HepG2 (cell line): ENCODE measurements around the gene PRXL2B. TPM values are rescaled to one million over a fixed set of nuclear protein-coding genes. Genes with fewer than 3 reads are reported as not detected.
A peak's percentile ranks its signal among the peaks of the same experiment; 100 is the strongest.

Experiments
- ADNP ChIP-seq: sonication (generic); formaldehyde crosslinking; IDR thresholded peaks from 2 replicates; pipeline ENCODE4 v1.4.0; 2020; ENCODE audit warnings: missing genetic modification reagents
- ATF7 ChIP-seq, 2 experiments: fragments of 450-650 bp in 1 of 2; sonication (generic) in 1 of 2; formaldehyde crosslinking in 1 of 2; IDR thresholded peaks; 2 replicates each; pipeline versions ENCODE4 v1.4.0 to v1.6.1; 2016 to 2020; ENCODE audit warnings: antibody characterized with exemption in 1 of 2, mild to moderate bottlenecking in 1 of 2, missing genetic modification reagents in 1 of 2
- CAMTA2 ChIP-seq: sonication (generic); formaldehyde crosslinking; IDR thresholded peaks from 2 replicates; pipeline ENCODE4 v1.4.0; 2020; ENCODE audit warnings: mild to moderate bottlenecking, missing genetic modification reagents, borderline replicate concordance
- FOXO4 ChIP-seq: sonication (generic); formaldehyde crosslinking; conservative IDR thresholded peaks from 2 replicates; pipeline ENCODE4 v1.8.1; 2023; ENCODE audit warnings: missing genetic modification reagents
- GTF3A ChIP-seq: sonication (generic); formaldehyde crosslinking; conservative IDR thresholded peaks from 2 replicates; pipeline ENCODE4 v1.4.0; 2020; ENCODE audit warnings: mild to moderate bottlenecking, missing genetic modification reagents
- HDAC1 ChIP-seq: sonication (generic); formaldehyde crosslinking; IDR thresholded peaks from 2 replicates; pipeline ENCODE4 v1.5.1; 2020; ENCODE audit warnings: mild to moderate bottlenecking, missing genetic modification reagents
- KDM1A ChIP-seq: IDR thresholded peaks from 2 replicates; pipeline ENCODE4 v1.6.1; 2016; ENCODE audit warnings: missing compliant biosample characterization
- KDM5B ChIP-seq: sonication (generic); formaldehyde crosslinking; IDR thresholded peaks from 2 replicates; pipeline ENCODE4 v1.4.0; 2020; ENCODE audit warnings: missing genetic modification reagents, mild to moderate bottlenecking, borderline replicate concordance
- LBX2 ChIP-seq: sonication (generic); formaldehyde crosslinking; IDR thresholded peaks from 2 replicates; pipeline ENCODE4 v1.5.0; 2020; ENCODE audit warnings: missing genetic modification reagents, mild to moderate bottlenecking, borderline replicate concordance
- MED13 ChIP-seq: sonication (generic); formaldehyde crosslinking; IDR thresholded peaks from 2 replicates; pipeline ENCODE4 v1.5.0; 2020; ENCODE audit warnings: missing genetic modification reagents
- MEIS1 ChIP-seq: sonication (generic); formaldehyde crosslinking; IDR thresholded peaks from 2 replicates; pipeline ENCODE4 v1.9.0; 2021; ENCODE audit warnings: mild to moderate bottlenecking, missing genetic modification reagents, moderate library complexity, borderline replicate concordance
- NAIF1 ChIP-seq: sonication (generic); formaldehyde crosslinking; IDR thresholded peaks from 2 replicates; pipeline ENCODE4 v1.5.0; 2020; ENCODE audit warnings: mild to moderate bottlenecking, missing genetic modification reagents, borderline replicate concordance
- SAP130 ChIP-seq: IDR thresholded peaks from 2 replicates; pipeline ENCODE4 v1.6.1; 2016; ENCODE audit warnings: low read depth
- SNAPC2 ChIP-seq: sonication (generic); formaldehyde crosslinking; IDR thresholded peaks from 2 replicates; pipeline ENCODE4 v1.8.1; 2022; ENCODE audit warnings: mild to moderate bottlenecking, missing genetic modification reagents
- SP1 ChIP-seq, 2 experiments: fragments of 450-650 bp in 1 of 2; sonication (generic) in 1 of 2; formaldehyde crosslinking in 1 of 2; IDR thresholded peaks; 2 replicates each; pipeline versions ENCODE4 v1.4.0 to v1.6.1; 2016 to 2020; ENCODE audit warnings: missing genetic modification reagents in 1 of 2
- YY1 ChIP-seq: IDR thresholded peaks from 2 replicates; pipeline ENCODE4 v1.6.1; 2011; ENCODE audit warnings: low read length, low read depth, moderate library complexity, mild to moderate bottlenecking; ENCODE audit not compliant: insufficient read depth, insufficient replicate concordance
- ZFP1 ChIP-seq: IDR thresholded peaks from 2 replicates; pipeline ENCODE4 v1.6.1; 2016
- ZFP62 ChIP-seq: sonication (generic); formaldehyde crosslinking; IDR thresholded peaks from 2 replicates; pipeline ENCODE4 v1.4.0; 2020; ENCODE audit warnings: missing genetic modification reagents
- ZNF143 ChIP-seq: sonication (generic); formaldehyde crosslinking; IDR thresholded peaks from 2 replicates; pipeline ENCODE4 v1.4.0; 2020; ENCODE audit warnings: missing genetic modification reagents
- ZNF256 ChIP-seq: sonication (generic); formaldehyde crosslinking; conservative IDR thresholded peaks from 2 replicates; pipeline ENCODE4 v1.4.0; 2020; ENCODE audit warnings: missing genetic modification reagents
- ZNF572 ChIP-seq: sonication (generic); formaldehyde crosslinking; IDR thresholded peaks from 2 replicates; pipeline ENCODE4 v1.5.1; 2020; ENCODE audit warnings: mild to moderate bottlenecking, missing genetic modification reagents
- polyA plus RNA-seq, 8 experiments: library from polyadenylated mRNA; depleted of rRNA in 3 of 8; stranded (reverse) in 7 of 8; unstranded in 1 of 8; fragments of >200 nt; fragmentation: Illumina TruSeq in 4 of 8; extraction: Trizol in 4 of 8; gene quantifications; 2 replicates each; pipeline versions ENCODE4 v1.2.1 to v1.2.3, GENCODE V29; 2011 to 2016; ENCODE audit warnings: low read depth in 4 of 8, missing spikeins in 1 of 8, mixed read lengths in 1 of 8; ENCODE audit not compliant: insufficient read depth in 1 of 8
- total RNA-seq, 5 experiments: library from RNA; depleted of rRNA; stranded (reverse); fragments of >200 nt; fragmentation: Illumina TruSeq; extraction: Trizol; gene quantifications; 2 replicates each; pipeline ENCODE4 v1.2.3, GENCODE V29; 2016; ENCODE audit warnings: low read depth in 1 of 5
- TF ChIP-seq, protein P1 (sequence below): sonication (generic); formaldehyde crosslinking; IDR thresholded peaks from 2 replicates; pipeline ENCODE4 v1.4.0; 2020; ENCODE audit warnings: missing genetic modification reagents
- TF ChIP-seq, protein P2 (sequence below): sonication (generic); formaldehyde crosslinking; IDR thresholded peaks from 2 replicates; pipeline ENCODE4 v1.5.0; 2020; ENCODE audit warnings: missing genetic modification reagents
- TF ChIP-seq, protein P3 (sequence below): sonication (generic); formaldehyde crosslinking; IDR thresholded peaks from 2 replicates; pipeline ENCODE4 v1.5.1; 2020; ENCODE audit warnings: missing genetic modification reagents, mild to moderate bottlenecking, borderline replicate concordance

PRXL2B gene
- total and polyA plus RNA-seq, 2 of the 13 experiments (the other 11 are each of a cell fraction or from before 2014, with no cell fraction given) = 16.8 to 22.1 TPM

- TF ChIP-seq, protein P1, sequence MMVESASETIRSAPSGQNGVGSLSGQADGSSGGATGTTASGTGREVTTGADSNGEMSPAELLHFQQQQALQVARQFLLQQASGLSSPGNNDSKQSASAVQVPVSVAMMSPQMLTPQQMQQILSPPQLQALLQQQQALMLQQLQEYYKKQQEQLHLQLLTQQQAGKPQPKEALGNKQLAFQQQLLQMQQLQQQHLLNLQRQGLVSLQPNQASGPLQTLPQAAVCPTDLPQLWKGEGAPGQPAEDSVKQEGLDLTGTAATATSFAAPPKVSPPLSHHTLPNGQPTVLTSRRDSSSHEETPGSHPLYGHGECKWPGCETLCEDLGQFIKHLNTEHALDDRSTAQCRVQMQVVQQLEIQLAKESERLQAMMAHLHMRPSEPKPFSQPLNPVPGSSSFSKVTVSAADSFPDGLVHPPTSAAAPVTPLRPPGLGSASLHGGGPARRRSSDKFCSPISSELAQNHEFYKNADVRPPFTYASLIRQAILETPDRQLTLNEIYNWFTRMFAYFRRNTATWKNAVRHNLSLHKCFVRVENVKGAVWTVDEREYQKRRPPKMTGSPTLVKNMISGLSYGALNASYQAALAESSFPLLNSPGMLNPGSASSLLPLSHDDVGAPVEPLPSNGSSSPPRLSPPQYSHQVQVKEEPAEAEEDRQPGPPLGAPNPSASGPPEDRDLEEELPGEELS = no peak
- TF ChIP-seq FOXO4 (CRISPR knock-in tag) (no peak), KDM5B (CRISPR knock-in tag) (0 out of 2 replicates have a peak, but pooled peaks have one; percentile 33), LBX2 (CRISPR knock-in tag) (no peak), KDM1A (CRISPR knock-in tag) (peak; percentile 89), SAP130 (CRISPR knock-in tag) (peak; percentile 7; the same call in 1 of the 2 replicates), GTF3A (CRISPR knock-in tag) (no peak), ZFP62 (no peak), MED13 (no peak), MEIS1 (CRISPR knock-in tag) (no peak), ADNP (CRISPR knock-in tag) (peak; percentile 71), ZNF143 (no peak), SNAPC2 (no peak), YY1 (no peak), ZNF256 (CRISPR knock-in tag) (no peak), ZNF572 (CRISPR knock-in tag) (no peak), NAIF1 (no peak), ZFP1 (CRISPR knock-in tag) (no peak), CAMTA2 (CRISPR knock-in tag) (no peak), SP1 (IDR thresholded peaks at IDR 0.05) (no peak), SP1 (CRISPR knock-in tag; IDR thresholded peaks at IDR 0.05) (no peak), ATF7 (IDR thresholded peaks at IDR 0.05) (no peak), ATF7 (CRISPR knock-in tag; IDR thresholded peaks at IDR 0.05) (no peak), HDAC1 (CRISPR knock-in tag) (peak; percentile 54)
- TF ChIP-seq, protein P2, sequence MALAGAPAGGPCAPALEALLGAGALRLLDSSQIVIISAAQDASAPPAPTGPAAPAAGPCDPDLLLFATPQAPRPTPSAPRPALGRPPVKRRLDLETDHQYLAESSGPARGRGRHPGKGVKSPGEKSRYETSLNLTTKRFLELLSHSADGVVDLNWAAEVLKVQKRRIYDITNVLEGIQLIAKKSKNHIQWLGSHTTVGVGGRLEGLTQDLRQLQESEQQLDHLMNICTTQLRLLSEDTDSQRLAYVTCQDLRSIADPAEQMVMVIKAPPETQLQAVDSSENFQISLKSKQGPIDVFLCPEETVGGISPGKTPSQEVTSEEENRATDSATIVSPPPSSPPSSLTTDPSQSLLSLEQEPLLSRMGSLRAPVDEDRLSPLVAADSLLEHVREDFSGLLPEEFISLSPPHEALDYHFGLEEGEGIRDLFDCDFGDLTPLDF (CRISPR knock-in tag) = no peak
- TF ChIP-seq, protein P3, sequence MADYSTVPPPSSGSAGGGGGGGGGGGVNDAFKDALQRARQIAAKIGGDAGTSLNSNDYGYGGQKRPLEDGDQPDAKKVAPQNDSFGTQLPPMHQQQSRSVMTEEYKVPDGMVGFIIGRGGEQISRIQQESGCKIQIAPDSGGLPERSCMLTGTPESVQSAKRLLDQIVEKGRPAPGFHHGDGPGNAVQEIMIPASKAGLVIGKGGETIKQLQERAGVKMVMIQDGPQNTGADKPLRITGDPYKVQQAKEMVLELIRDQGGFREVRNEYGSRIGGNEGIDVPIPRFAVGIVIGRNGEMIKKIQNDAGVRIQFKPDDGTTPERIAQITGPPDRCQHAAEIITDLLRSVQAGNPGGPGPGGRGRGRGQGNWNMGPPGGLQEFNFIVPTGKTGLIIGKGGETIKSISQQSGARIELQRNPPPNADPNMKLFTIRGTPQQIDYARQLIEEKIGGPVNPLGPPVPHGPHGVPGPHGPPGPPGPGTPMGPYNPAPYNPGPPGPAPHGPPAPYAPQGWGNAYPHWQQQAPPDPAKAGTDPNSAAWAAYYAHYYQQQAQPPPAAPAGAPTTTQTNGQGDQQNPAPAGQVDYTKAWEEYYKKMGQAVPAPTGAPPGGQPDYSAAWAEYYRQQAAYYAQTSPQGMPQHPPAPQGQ = no peak
Observed at GRCh38 chr1:2541619-2542245, 44.8 kb upstream of the PRXL2B start (continued).
